ENCODE measurements around the gene TASP1. TPM values are rescaled to one million over a fixed set of nuclear protein-coding genes. Genes with fewer than 3 reads are reported as not detected.

TASP1 gene
- total and polyA plus RNA-seq, 10 of the 15 experiments (the other 5 are each of a cell fraction or from before 2014, with no cell fraction given) = 7.4 to 17.8 (median 10.5) TPM

GRCh38 chr20:13533946-13534345 lies 104.8 kb downstream of the TASP1 start:
- TF ChIP-seq REST (IDR thresholded peaks at IDR 0.05; ENCODE audit: low read depth, low read length) = no peak
- no peak for TF ChIP-seq PKNOX1 (IDR thresholded peaks at IDR 0.05)
- TF ChIP-seq CBX5 (IDR thresholded peaks at IDR 0.05; ENCODE audit: low read depth) = no peak
- no peak for TF ChIP-seq RFX5 (IDR thresholded peaks at IDR 0.05; ENCODE audit: low read depth, low read length)
- TF ChIP-seq ZSCAN29 (IDR thresholded peaks at IDR 0.05) = no peak
- no peak for TF ChIP-seq MLLT1 (IDR thresholded peaks at IDR 0.05)
- TF ChIP-seq SMAD5 (IDR thresholded peaks at IDR 0.05; ENCODE audit: low read depth) = no peak
- no peak for TF ChIP-seq POU2F2 (IDR thresholded peaks at IDR 0.05; ENCODE audit: borderline replicate concordance, low read depth, low read length)
- ChIA-PET RAD21 (ENCODE audit: unreplicated experiment) (no interaction called here), POLR2A (no interaction called here), CTCF (interaction anchor here (5.1 kb wide), 1 partner anchor 13 kb away, joined by 36 read pairs; no protein-coding TSS in a partner anchor), SMC1A (ENCODE audit: uncharacterized antibody, unreplicated experiment) (interaction anchor here (1.0 to 2.1 kb wide), 3 partner anchors 12 to 35 kb away, joined by 3 to 10 read pairs (median 3); no protein-coding TSS in a partner anchor)
- no peak overlapping the region for H3K9ac ChIP-seq (ENCODE audit: control insufficient read depth, insufficient read depth, low read length)
- DNase-seq (ENCODE audit: low read depth, low spot score) (no peak), ATAC-seq (no peak), FAIRE-seq (no peak)
- BruUV-seq (replicated peaks) = no TSS peak
- H3K9me3 ChIP-seq (replicated peaks; ENCODE audit: control insufficient read depth, insufficient read depth, low read length) = no peaks in the 10 kb centered on the region
- no peaks in the 10 kb centered on the region for H3K4me1 ChIP-seq (ENCODE audit: control insufficient read depth, insufficient read depth, low read length)
- in situ Hi-C loops (cut with MboI) (no loop called here), intact Hi-C loops (cut with micrococcal nuclease; ENCODE audit: unreplicated experiment) (no loop called here)
- no peaks in the 10 kb centered on the region for H3K27me3 ChIP-seq (replicated peaks in 1 of 2; ENCODE audit: control insufficient read depth in 2 of 2, insufficient read depth in 2 of 2, low read length in 1 of 2)
- H3K27ac ChIP-seq (ENCODE audit: control insufficient read depth, insufficient read depth) = no peak overlapping the region
- WGBS (ENCODE audit: insufficient coverage, insufficient replicate concordance, low lambda C conversion rate, missing lambda C conversion rate) = 98% methylated on average over 5 of the region's 5 CpGs
- no peaks in the 10 kb centered on the region for H3K79me2 ChIP-seq (ENCODE audit: control insufficient read depth, insufficient read depth, low read length)
- H3K4me3 ChIP-seq = no peak overlapping the region
- no peak overlapping the region for H3K4me2 ChIP-seq (ENCODE audit: control insufficient read depth, insufficient read depth)
- no peak overlapping the region for H2AFZ ChIP-seq (ENCODE audit: control insufficient read depth, low read depth, low read length)
- H3K36me3 ChIP-seq (ENCODE audit: control insufficient read depth in 2 of 2, insufficient read depth in 2 of 2, low read length in 1 of 2) = no peaks in the 10 kb centered on the region; a peak in 1 of 4 replicates
- no peaks in the 10 kb centered on the region for H4K20me1 ChIP-seq (ENCODE audit: control insufficient read depth, insufficient read depth)

All from GM12878 (cell line).